ENCODE results near the gene FOXL3. TPM values are rescaled to one million over a fixed set of nuclear protein-coding genes. Genes with fewer than 3 reads are reported as not detected.
"Not testable (repeated sequence)": the region's sequence is repeated elsewhere in the genome, so short reads cannot be mapped to it uniquely, and the experiment has no call there.

FOXL3 gene
- polyA plus RNA-seq, 3 donors: not detected

GRCh38 chr7:263483-264351 lies 26.3 kb upstream of the FOXL3 start:
- H2AFZ ChIP-seq (ENCODE audit: insufficient read depth, low read depth, low read length, poor library complexity, severe bottlenecking); H3K4me2 ChIP-seq (replicated peaks; ENCODE audit: extremely low read depth, low read length, poor library complexity, severe bottlenecking); H3K4me3 Mint-ChIP-seq; H3K4me1 Mint-ChIP-seq; H4K20me1 ChIP-seq (ENCODE audit: insufficient read depth, low read length); H3K79me2 ChIP-seq (ENCODE audit: insufficient read depth, low read length); H3K9ac ChIP-seq (ENCODE audit: insufficient read depth, low read length, poor library complexity, severe bottlenecking); intact Hi-C loops (cut with micrococcal nuclease); H3K4me3 ChIP-seq (replicated peaks in 1 of 3; ENCODE audit: low read depth in 2 of 3, low read length in 3 of 3); H3K27me3 ChIP-seq (ENCODE audit: control insufficient read depth in 2 of 2, insufficient read depth in 2 of 2, low read length in 2 of 2): not testable (repeated sequence)
- Mint-ChIP-seq H3K27ac (peak overlapping the region in 6 of 7 donors; percentile 63 to 92 (median 80)), H3K27me3 (ENCODE audit: low read depth in 3 of 3) (peaks cover 2 to 14% (median 2%) of the 10 kb centered on the region in 3 donors), H3K36me3 (peaks cover 18 to 31% of the 10 kb centered on the region in 2 donors), H3K9me3 (peaks cover 43 to 56% (median 47%) of the 10 kb centered on the region in 7 donors)
- peak; percentile 46 to 73 (median 58) for DNase-seq
- Histone ChIP-seq H3K4me1 (ENCODE audit: control insufficient read depth in 1 of 2, insufficient read depth in 2 of 2, low read length in 2 of 2) (peaks cover 11 to 15% of the 10 kb centered on the region in 2 donors), H3K9me3 (replicated peaks in 1 of 2; ENCODE audit: control insufficient read depth in 1 of 2, insufficient read depth in 1 of 2, low read length in 2 of 2) (peaks cover 47 to 63% of the 10 kb centered on the region in 2 donors), H3K27ac (ENCODE audit: low read depth in 1 of 2, low read length in 2 of 2) (peak overlapping the region; percentile 46 to 70), H3K36me3 (replicated peaks in 1 of 2; ENCODE audit: control insufficient read depth in 1 of 2, insufficient read depth in 2 of 2, low read length in 2 of 2) (peaks cover 20 to 27% of the 10 kb centered on the region in 2 donors)
- WGBS (ENCODE audit: insufficient coverage): 37% methylated on average over 29 of the region's 37 CpGs
- TF ChIP-seq CTCF (IDR thresholded peaks at IDR 0.05): peak; percentile 74

GRCh38 chr7:264541-265191 lies 25.3 kb upstream of the FOXL3 start:
- peak overlapping the region in 2 of 7 donors; percentile 83 to 92 for H3K27ac Mint-ChIP-seq
- no peak for DNase-seq
- H3K9me3 Mint-ChIP-seq: peaks cover 38 to 54% (median 44%) of the 10 kb centered on the region in 7 donors
- H3K27me3 Mint-ChIP-seq (ENCODE audit: low read depth in 3 of 3): peaks cover 2 to 14% (median 2%) of the 10 kb centered on the region in 3 donors
- H3K36me3 Mint-ChIP-seq: peaks cover 10 to 22% of the 10 kb centered on the region in 2 donors
- 93% methylated on average over 21 of the region's 27 CpGs for WGBS (ENCODE audit: insufficient coverage)
- no peak overlapping the region for H3K4me3 Mint-ChIP-seq
- no peak overlapping the region for H2AFZ ChIP-seq (ENCODE audit: insufficient read depth, low read depth, low read length, poor library complexity, severe bottlenecking)
- no peaks in the 10 kb centered on the region for H3K27me3 ChIP-seq (ENCODE audit: control insufficient read depth in 2 of 2, insufficient read depth in 2 of 2, low read length in 2 of 2)
- no peak overlapping the region for H3K9ac ChIP-seq (ENCODE audit: insufficient read depth, low read length, poor library complexity, severe bottlenecking)
- peaks cover 5% of the 10 kb centered on the region for H3K4me1 Mint-ChIP-seq
- H3K79me2 ChIP-seq (ENCODE audit: insufficient read depth, low read length): no peaks in the 10 kb centered on the region
- peaks cover 37 to 63% of the 10 kb centered on the region in 2 donors for H3K9me3 ChIP-seq (replicated peaks in 1 of 2; ENCODE audit: control insufficient read depth in 1 of 2, insufficient read depth in 1 of 2, low read length in 2 of 2)
- no peak overlapping the region for H3K4me2 ChIP-seq (replicated peaks; ENCODE audit: extremely low read depth, low read length, poor library complexity, severe bottlenecking)
- TF ChIP-seq CTCF (IDR thresholded peaks at IDR 0.05): no peak
- H3K4me3 ChIP-seq (replicated peaks in 1 of 3; ENCODE audit: low read depth in 2 of 3, low read length in 3 of 3): peak overlapping the region in 1 of 3 experiments; percentile 5
- peak overlapping the region; percentile 46 to 70 for H3K27ac ChIP-seq (ENCODE audit: low read depth in 1 of 2, low read length in 2 of 2)
- peaks cover 11 to 15% of the 10 kb centered on the region in 2 donors for H3K4me1 ChIP-seq (ENCODE audit: control insufficient read depth in 1 of 2, insufficient read depth in 2 of 2, low read length in 2 of 2)
- peaks cover 11 to 18% of the 10 kb centered on the region in 2 donors for H3K36me3 ChIP-seq (replicated peaks in 1 of 2; ENCODE audit: control insufficient read depth in 1 of 2, insufficient read depth in 2 of 2, low read length in 2 of 2)
- intact Hi-C loops (cut with micrococcal nuclease): no loop called here
- H4K20me1 ChIP-seq (ENCODE audit: insufficient read depth, low read length): no peaks in the 10 kb centered on the region
